GM19099 (cell line): ENCODE measurements around the gene ARGFX.

ENCODE experiments used
- POLR2A ChIP-seq: IDR thresholded peaks from 3 replicates; pipeline ENCODE4 v1.6.1; 2011; ENCODE audit warnings: low read depth; ENCODE audit not compliant: insufficient read length; ENCODE audit errors: extremely low read depth

ARGFX gene

DNA sequence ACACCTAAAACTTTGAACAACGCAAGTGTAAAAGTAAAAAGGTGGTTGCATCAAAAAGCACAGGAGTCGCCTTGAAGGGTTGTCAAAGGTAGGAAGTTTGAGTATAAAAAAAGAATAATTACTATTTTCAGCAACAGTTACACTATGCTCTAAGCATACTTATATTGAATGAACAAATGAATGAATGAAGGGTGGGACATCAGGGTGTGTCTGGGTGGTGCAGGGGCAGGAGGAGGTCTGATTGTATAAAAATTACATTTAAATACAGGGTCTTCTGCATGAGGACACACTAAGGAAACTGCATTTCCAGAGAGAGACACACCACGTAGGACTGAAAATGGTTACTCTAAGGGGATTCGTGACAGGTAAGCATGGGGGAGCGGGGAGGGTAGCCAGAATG is at the start of gene ARGFX:
Gene ARGFX (plus strand): TSS at position 301 of the 400 bp plus-strand sequence. CDS start 2,765 bp downstream, outside the sequence.
- TF ChIP-seq POLR2A, result no peak

DNA sequence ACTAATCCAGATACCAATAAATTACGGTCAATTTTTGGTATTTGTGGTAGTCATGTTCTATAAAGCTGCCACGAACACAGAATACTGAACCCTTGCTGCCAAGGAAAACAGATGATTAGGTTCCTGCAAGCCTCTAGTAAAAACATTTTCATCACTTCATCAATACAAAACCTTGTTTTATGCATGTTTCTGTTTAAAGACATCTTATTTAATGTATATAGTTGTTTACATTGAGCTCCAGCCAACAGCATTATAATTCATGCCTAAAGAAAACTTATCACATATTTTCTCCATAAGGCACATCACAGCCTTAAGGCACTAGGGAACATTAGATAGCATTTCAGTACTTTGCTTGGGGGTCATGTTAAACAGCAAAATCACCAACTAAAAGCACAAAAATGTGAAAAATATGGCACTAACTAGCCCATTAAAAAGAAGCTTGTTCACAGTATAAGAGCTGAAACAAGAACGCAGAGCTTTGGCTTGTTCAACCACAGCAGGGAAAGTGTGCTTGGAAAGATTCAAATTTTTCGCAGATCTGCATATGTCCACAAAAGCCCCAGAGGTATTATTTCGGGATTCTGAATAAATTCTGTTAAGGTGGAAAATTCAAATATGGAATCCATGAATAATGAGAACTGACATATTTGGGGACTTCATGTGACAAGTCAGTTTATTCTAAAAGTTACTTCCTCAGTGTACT is 49.6 kb upstream of the ARGFX start:
- TF ChIP-seq POLR2A, result no peak

DNA sequence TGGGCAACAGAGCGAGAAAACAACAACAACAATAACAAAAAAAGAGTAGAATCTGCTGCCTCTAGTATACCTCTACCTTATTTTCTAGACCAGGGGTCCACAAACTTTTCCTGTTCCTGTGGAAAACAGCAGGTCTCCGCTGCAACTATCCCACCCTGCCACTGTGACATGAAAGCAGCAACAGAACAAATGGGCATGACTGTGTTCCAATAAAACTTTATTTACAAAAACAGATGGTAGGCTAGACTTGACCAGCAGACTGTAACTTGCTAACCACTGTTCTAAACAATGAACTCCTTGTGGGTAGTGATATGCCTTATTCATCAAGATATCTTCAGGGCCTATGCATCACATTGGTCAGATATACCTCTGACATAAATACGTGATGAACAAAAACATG is 47.2 kb upstream of the ARGFX start:
- no peak for TF ChIP-seq POLR2A

DNA sequence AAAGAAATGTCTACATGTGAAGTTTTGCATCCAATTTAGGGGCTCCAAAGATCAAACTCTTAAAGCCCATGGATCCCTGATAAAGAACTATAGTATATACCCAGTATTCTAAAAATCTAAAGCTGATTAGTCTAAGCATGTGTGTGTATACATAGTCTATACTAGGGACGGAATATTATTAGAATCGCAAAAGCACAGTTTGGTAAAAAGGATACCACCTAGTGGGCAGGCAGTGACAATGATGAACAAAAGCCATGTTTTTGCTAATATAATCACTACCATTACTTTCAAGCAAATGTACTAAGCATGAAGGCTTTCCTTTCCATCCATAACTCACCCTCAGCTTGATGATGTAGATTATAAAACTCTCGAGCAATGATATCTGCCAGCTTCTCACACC is 38.4 kb upstream of the ARGFX start:
- no peak for TF ChIP-seq POLR2A

DNA sequence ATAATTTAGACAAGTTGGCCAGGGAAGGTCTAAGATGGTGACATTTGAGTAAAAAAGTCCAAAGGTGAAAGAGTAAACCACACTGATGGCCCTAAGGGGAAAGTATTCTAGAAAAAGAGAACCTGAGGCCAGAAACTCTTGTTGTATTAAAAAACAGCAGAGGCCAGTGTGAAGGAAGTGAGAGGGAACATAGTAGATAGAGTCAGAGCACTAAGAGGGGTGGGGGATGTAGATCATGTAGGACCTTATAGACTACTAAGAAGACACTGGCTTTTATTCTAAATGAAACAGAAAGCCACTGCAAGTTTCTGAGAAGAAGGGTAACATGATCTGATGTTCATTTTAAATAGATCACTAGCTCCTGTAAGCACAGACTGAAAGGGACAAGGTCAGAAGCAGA is 36.5 kb upstream of the ARGFX start:
- no peak for TF ChIP-seq POLR2A

DNA sequence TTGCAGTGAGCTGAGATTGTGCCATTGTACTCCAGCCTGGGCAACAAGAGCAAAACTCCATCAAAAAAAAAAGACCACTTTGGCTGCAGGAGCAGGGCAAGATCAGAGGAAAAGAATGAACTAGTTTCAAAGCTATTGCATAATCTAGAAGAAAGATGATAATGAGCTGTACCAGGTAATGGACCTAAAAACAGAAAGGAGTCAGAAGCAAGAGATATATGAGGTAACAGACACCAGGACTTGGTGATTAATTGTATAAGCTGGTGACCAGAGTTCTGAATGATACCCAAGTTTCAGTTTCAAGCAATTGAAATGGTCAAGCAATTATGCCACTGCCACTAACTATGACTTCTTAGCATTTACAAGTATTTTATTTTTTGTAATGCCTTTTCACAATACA is 24.8 kb upstream of the ARGFX start:
- no peak for TF ChIP-seq POLR2A

DNA sequence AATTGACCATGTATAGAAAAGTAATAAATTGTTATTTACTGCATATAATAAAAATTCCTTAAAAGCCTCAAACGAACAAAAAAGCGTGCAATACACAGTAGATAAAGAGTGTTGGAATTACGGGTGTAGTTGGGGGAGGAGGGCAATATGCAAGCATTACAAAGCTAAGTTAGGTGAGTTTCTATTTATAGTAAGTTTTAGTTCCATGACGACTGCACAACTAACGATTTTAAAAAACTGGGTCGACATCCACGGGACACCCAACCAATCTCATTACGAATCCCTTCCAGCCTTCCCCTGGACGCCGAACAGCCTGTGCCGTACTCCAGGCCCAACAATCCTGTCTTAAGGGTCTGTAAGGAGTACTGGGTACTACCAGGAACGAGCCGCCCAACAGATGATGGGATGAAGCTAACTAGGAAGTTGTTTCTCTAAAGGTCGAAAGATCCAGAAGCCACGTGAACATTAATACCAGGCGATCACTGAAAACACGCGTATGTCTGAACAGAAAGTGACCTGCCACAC is 22.6 kb upstream of the ARGFX start:
- TF ChIP-seq POLR2A, result no peak

DNA sequence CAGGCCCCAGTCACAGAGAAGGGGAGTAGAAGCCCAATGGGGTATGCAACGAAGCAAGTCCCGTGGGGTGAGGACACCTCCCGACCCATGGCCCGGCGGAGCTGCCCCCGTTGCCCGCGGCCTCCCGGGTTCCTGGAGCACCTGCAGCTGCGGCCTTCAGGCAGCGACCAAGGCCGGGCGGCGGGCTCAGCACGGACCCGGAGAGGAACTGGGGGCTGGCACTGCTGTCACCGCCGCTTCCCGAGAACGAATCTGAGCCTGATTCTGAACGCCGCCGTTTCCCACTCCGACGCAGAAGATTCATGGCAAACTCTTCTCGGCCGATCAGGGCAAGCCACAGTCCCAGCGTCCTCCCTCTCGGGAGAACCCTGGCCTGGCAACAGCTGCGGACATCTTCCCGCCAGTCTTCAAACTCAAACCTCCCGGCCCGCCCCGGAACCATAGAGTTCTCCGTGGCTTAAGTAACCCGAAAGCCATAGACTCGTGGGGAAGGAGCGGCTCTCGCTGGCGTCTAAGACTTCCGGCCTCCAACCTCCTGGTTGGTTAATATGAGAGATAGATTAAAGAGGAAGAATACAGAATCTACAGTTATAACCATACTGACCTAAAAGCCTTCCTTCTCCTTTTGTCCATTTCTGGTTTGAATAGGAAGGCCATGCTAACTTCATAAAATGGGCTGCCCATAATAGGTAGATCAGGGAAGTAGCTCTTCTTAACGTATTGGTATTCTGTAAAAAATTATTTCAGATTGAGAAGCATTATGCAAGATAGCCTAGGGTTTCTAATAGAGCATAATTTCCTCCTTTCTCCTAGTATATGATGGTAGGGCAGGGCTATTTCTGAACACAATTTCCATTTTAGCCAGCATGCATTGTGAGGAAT is 21.9 kb upstream of the ARGFX start, which contains the start of gene POLQ:
Gene POLQ (minus strand): TSS at position 415 of the 882 bp plus-strand sequence. CDS start 111 bp downstream, at position 304.
- peak; percentile 74 for TF ChIP-seq POLR2A

DNA sequence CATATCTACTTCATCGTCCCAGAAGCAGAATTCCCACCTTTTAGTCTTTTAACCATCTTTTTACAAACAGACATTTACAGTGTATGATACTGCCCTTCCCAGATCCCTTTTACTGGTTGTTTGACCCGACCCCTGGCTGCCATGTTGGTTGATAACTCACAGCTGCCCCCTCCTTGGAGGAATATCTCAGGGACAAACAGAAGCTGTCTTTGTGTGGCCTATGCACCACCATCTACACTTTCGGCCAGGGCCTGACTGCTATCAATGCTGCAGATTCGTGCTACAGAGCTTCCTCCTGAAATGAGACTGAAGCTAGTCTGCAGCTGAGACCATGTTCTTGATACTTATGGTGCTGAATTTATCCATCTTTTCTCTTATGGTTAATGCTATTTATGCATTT is 15.4 kb upstream of the ARGFX start:
- no peak for TF ChIP-seq POLR2A

DNA sequence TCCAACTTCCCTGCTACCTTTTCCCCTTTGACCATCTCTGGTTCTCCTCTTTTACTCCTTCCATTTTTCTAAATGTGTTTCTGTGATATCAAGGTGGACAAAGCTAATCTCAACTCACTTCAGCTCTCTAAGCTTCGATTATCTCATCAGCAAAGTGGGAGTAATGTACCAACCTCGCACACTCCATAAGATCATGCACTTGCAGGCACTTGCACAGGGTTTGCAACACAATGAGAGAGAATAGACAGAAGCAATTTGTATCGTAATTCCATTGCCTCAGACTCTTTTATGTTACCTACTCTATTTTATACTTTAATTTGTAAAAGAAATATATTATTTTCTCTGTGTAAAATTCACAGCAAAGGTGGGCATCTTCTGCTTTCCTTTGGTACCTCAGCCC is 15.0 kb upstream of the ARGFX start:
- TF ChIP-seq POLR2A, result no peak

DNA sequence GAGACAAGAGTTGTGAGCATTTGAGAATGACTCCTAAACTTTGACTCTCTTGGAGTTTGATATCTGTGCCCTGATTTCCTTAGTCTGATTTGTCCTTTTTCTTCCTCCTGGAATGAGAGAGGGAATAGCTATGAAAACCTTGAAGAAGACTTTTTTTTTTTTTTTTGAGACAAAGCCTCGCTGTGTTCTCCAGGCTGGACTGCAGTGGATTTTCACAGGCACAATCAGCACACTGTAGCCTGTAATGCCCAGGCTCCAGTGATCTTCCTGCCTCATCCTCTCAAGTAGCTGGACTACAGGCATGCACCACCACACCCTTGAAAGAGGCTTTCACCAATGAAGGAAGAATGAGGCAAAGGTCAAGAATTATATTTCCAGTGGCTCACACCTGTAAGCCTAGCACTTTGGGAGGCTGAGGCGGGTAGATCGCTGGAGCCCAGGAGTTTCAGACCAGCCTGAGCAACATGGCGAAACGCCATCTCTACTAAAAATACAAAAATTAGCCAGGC is 10.3 kb upstream of the ARGFX start:
- no peak for TF ChIP-seq POLR2A

DNA sequence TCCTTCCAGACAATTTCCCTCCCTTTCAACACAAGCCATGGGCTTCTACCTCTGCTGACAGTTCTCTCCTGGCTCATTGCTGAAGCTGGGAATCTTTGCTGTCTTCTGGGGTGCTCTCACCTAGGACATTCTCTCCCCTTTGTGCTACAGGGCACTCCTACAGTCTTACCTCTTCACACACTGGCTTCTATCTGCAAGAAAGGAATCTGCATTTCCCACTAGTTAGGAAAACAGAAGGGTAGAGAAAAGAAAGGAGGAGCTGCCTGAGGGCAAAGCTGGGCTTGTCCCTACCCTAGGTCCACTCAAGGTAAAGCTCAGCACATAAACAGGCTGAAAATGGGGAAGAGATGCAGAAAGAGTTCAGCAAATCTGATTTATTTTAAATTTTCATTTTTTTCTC is 5.6 kb upstream of the ARGFX start:
- no peak for TF ChIP-seq POLR2A

DNA sequence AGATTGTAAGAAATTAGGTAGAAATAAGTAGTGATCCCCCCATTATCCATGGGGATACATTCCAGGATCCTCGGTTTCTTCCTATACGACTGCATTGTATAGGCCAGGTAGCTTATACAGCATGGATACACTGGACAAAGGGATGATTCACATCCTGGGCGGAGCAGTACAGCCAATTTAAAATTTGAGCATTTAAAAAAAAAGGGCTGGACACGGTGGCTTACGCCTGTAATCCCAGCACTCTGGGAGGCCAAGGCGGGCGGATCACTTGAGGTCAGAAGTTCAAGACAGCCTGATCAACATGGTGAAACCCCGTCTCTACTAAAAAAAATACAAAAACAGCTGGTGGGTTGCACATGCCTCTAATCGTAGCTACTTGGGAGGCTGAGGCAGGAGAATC is 976 bp upstream of the ARGFX start:
- no peak for TF ChIP-seq POLR2A

DNA sequence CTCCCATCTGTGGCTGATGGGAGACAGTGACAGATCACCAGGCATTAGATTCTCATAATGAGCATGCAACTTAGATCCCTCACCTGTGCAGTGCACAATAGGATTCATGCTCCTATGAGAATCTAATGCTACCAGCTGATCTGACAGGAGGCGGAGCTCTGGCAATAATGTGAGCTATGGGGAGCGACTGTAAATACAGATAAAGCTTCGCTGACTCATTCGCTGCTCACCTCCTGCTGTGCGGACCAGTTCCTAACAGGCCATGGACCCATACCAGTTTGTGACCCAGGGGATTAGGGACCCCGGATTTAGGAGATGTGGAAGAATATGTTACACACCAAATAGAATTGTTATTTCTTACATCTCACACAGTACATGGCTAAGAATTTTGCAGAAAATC is 6.7 kb downstream of the ARGFX start:
- no peak for TF ChIP-seq POLR2A

DNA sequence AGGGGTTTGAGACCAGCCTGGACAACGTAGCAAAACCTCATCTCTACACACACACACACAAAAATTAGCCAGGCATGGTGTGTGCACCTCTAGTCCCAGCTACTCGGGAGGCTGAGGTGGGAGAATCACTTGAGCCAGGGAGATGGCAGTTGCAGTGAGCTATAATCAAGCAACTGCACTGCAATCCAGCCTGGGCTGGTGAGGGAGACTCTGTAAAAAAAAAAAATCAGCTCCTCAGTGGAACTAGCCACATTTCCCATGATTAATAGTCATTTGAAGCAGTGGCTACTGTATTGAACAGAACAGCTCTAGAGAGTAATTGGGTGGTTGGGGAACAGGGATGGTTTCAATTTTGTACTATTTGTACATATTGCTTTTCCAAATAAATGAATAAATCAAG is 13.9 kb downstream of the ARGFX start:
- TF ChIP-seq POLR2A, result no peak
